Stimulated activated CD4-positive, alpha-beta T cell treated with anti-CD3 and anti-CD28 coated beads, Interleukin-1b, Interleukin-23, amount 100 ng/mL, for 1 hour (primary cell): ENCODE measurements around the gene CERKL.

Experiments used
- DNase-seq, 2 donors: peaks; one replicate each; pipeline ENCODE4 v3.0.0-alpha.2; 2020; ENCODE audit warnings: low read depth in 2 of 2

The CERKL gene

GRCh38 chr2:181678861-181679543 lies 22.1 kb upstream of the CERKL start:
- no peak for DNase-seq

- DNase-seq = no peak
Measured at GRCh38 chr2:181677912-181678586, 21.1 kb upstream of the CERKL start.

- no peak for DNase-seq
Measured at GRCh38 chr2:181675254-181675653, 18.3 kb upstream of the CERKL start.

- DNase-seq = no peak
Measured at GRCh38 chr2:181674461-181674860, 17.6 kb upstream of the CERKL start.

- DNase-seq = no peak
Measured at GRCh38 chr2:181673173-181673572, 16.3 kb upstream of the CERKL start.

- no peak for DNase-seq
Measured at GRCh38 chr2:181672255-181673008, 15.5 kb upstream of the CERKL start.

- DNase-seq = no peak
Measured at GRCh38 chr2:181670632-181671031, 13.7 kb upstream of the CERKL start.

- no peak for DNase-seq
Measured at GRCh38 chr2:181667234-181667633, 10.3 kb upstream of the CERKL start.

GRCh38 chr2:181662287-181662686 lies 5.4 kb upstream of the CERKL start:
- no peak for DNase-seq

GRCh38 chr2:181660181-181660580 lies 3.3 kb upstream of the CERKL start:
- DNase-seq = no peak

- DNase-seq = no peak
Measured at GRCh38 chr2:181658444-181658843, 1.5 kb upstream of the CERKL start.

- DNase-seq = no peak
Measured at GRCh38 chr2:181657379-181657778, 474 bp upstream of the CERKL start.

- DNase-seq = no peak
Measured at GRCh38 chr2:181655519-181655918, 1.4 kb downstream of the CERKL start.

GRCh38 chr2:181649436-181649979 lies 7.4 kb downstream of the CERKL start:
- DNase-seq = no peak

GRCh38 chr2:181648478-181649155 lies 8.3 kb downstream of the CERKL start:
- no peak for DNase-seq

GRCh38 chr2:181646415-181646987 lies 10.4 kb downstream of the CERKL start:
- no peak for DNase-seq

GRCh38 chr2:181643151-181643550 lies 13.8 kb downstream of the CERKL start:
- no peak for DNase-seq

GRCh38 chr2:181642086-181642485 lies 14.8 kb downstream of the CERKL start:
- no peak for DNase-seq

- no peak for DNase-seq
Measured at GRCh38 chr2:181639686-181640085, 17.2 kb downstream of the CERKL start.

- DNase-seq = no peak
Measured at GRCh38 chr2:181632733-181633401, 24.0 kb downstream of the CERKL start.
